ENCODE results near the gene FAM174C. TPM values are rescaled to one million over a fixed set of nuclear protein-coding genes. Genes with fewer than 3 reads are reported as not detected.
A peak's percentile ranks its signal among the peaks of the same experiment; 100 is the strongest.

The FAM174C gene
- total and polyA plus RNA-seq, 2 of the 8 experiments (the other 6 are each of a cell fraction or from before 2014, with no cell fraction given) = 44.5 to 125 TPM

DNA sequence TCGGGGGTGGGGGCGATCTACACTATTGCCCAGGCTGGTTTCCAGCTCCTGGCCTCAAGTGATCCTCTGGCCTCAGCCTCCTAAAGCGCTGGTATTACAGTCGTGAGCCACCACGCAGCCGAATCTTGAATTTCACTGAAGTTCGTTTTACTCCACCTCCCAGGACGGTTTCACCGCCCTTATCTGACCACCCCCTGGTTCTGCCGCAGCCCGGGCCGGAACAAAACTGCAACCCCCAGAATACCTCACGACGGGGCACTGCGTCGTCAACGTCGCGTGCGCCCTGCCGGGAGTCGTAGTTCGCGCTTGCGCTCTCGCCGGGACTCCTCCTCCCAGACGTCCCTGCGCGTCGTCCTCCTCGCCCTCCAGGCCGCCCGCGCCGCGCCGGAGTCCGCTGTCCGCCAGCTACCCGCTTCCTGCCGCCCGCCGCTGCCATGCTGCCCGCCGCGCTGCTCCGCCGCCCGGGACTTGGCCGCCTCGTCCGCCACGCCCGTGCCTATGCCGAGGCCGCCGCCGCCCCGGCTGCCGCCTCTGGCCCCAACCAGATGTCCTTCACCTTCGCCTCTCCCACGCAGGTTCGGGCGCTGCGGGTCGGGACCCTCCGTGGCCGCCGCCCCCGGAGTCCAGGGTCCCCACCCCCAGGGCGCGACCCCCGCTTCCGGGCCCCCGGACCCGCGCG, 33.8 kb upstream of the FAM174C start, which contains the start of gene ATP5F1D (continued):
- TF ChIP-seq, protein P1, sequence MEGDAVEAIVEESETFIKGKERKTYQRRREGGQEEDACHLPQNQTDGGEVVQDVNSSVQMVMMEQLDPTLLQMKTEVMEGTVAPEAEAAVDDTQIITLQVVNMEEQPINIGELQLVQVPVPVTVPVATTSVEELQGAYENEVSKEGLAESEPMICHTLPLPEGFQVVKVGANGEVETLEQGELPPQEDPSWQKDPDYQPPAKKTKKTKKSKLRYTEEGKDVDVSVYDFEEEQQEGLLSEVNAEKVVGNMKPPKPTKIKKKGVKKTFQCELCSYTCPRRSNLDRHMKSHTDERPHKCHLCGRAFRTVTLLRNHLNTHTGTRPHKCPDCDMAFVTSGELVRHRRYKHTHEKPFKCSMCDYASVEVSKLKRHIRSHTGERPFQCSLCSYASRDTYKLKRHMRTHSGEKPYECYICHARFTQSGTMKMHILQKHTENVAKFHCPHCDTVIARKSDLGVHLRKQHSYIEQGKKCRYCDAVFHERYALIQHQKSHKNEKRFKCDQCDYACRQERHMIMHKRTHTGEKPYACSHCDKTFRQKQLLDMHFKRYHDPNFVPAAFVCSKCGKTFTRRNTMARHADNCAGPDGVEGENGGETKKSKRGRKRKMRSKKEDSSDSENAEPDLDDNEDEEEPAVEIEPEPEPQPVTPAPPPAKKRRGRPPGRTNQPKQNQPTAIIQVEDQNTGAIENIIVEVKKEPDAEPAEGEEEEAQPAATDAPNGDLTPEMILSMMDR (IDR thresholded peaks at IDR 0.05; ENCODE audit: control extremely low read depth in 1 of 3, insufficient read depth in 1 of 3, low read depth in 1 of 3, low read length in 3 of 3) = no peak
- TF ChIP-seq SP4 (IDR thresholded peaks at IDR 0.05; ENCODE audit: low read length) (no peak), SRF (IDR thresholded peaks at IDR 0.05; ENCODE audit: low read depth, low read length) (peak; percentile 49; the same call in 1 of the 2 replicates), GTF2F1 (IDR thresholded peaks at IDR 0.05; ENCODE audit: borderline replicate concordance, low read depth, low read length) (no peak), KDM4A (IDR thresholded peaks at IDR 0.05; ENCODE audit: low read depth, low read length, severe bottlenecking) (peak; percentile 52), TAF7 (optimal IDR thresholded peaks at IDR 0.05; ENCODE audit: borderline replicate concordance, low read depth, low read length) (no peak), YY1 (IDR thresholded peaks at IDR 0.05; ENCODE audit: low read depth, low read length) (no peak), CEBPB (IDR thresholded peaks at IDR 0.05; ENCODE audit: low read depth, low read length) (no peak), RBBP5 (IDR thresholded peaks at IDR 0.05; ENCODE audit: borderline replicate concordance, low read depth, low read length) (no peak), CREB1 (IDR thresholded peaks at IDR 0.05) (peak; percentile 97), ASH2L (IDR thresholded peaks at IDR 0.05; ENCODE audit: low read length) (peak; percentile 20), POU5F1 (IDR thresholded peaks at IDR 0.05; ENCODE audit: low read depth, low read length) (no peak), RXRA (IDR thresholded peaks at IDR 0.05; ENCODE audit: insufficient read depth, low read depth, low read length) (no peak), CTBP2 (IDR thresholded peaks at IDR 0.05; ENCODE audit: borderline replicate concordance, insufficient read depth, insufficient read length, low read length) (no peak), POLR2AphosphoS5 (IDR thresholded peaks at IDR 0.05; ENCODE audit: low read depth, low read length) (no peak)
- TF ChIP-seq, protein P2, sequence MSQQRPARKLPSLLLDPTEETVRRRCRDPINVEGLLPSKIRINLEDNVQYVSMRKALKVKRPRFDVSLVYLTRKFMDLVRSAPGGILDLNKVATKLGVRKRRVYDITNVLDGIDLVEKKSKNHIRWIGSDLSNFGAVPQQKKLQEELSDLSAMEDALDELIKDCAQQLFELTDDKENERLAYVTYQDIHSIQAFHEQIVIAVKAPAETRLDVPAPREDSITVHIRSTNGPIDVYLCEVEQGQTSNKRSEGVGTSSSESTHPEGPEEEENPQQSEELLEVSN (IDR thresholded peaks at IDR 0.05) = no peak
- TF ChIP-seq, protein P3, sequence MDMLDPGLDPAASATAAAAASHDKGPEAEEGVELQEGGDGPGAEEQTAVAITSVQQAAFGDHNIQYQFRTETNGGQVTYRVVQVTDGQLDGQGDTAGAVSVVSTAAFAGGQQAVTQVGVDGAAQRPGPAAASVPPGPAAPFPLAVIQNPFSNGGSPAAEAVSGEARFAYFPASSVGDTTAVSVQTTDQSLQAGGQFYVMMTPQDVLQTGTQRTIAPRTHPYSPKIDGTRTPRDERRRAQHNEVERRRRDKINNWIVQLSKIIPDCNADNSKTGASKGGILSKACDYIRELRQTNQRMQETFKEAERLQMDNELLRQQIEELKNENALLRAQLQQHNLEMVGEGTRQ (IDR thresholded peaks at IDR 0.05; ENCODE audit: low read length) = no peak
- TF ChIP-seq, protein P4, sequence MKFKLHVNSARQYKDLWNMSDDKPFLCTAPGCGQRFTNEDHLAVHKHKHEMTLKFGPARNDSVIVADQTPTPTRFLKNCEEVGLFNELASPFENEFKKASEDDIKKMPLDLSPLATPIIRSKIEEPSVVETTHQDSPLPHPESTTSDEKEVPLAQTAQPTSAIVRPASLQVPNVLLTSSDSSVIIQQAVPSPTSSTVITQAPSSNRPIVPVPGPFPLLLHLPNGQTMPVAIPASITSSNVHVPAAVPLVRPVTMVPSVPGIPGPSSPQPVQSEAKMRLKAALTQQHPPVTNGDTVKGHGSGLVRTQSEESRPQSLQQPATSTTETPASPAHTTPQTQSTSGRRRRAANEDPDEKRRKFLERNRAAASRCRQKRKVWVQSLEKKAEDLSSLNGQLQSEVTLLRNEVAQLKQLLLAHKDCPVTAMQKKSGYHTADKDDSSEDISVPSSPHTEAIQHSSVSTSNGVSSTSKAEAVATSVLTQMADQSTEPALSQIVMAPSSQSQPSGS (IDR thresholded peaks at IDR 0.05; ENCODE audit: low read length) = no peak
- TF ChIP-seq, protein P5, sequence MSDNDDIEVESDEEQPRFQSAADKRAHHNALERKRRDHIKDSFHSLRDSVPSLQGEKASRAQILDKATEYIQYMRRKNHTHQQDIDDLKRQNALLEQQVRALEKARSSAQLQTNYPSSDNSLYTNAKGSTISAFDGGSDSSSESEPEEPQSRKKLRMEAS (IDR thresholded peaks at IDR 0.05) = no peak

Measured in H1 (cell line).